SK-N-SH treated with all-trans-retinoic acid at 6 μM for 48 hours (cell line): Measurements from ENCODE around the gene KRT14.

ENCODE experiments used
- TCF4 ChIP-seq: fragments of 250-450 bp; sonication (Bioruptor Pico); IDR thresholded peaks from 2 replicates; pipeline ENCODE4 v1.8.0; 2021; ENCODE audit warnings: mild to moderate bottlenecking, moderate library complexity, borderline replicate concordance
- ZFP30 ChIP-seq: fragments of 450-650 bp; formaldehyde crosslinking; IDR thresholded peaks from 2 replicates; pipeline ENCODE4 v1.5.0; 2022; ENCODE audit warnings: mild to moderate bottlenecking, moderate library complexity
- ZNF565 ChIP-seq: fragments of 450-650 bp; formaldehyde crosslinking; conservative IDR thresholded peaks from 2 replicates; pipeline ENCODE4 v1.5.0; 2020; ENCODE audit warnings: low read depth, mild to moderate bottlenecking, moderate library complexity

- no peak for TF ChIP-seq TCF4 (CRISPR knock-in tag)
- TF ChIP-seq ZNF565: no peak
- TF ChIP-seq ZFP30 (CRISPR knock-in tag): no peak
These were observed 37.1 kb downstream of the KRT14 start for GRCh38 chr17:41549596-41550039.
